Prostate gland (tissue), 2 donors: ENCODE measurements around the gene ADGRG3.

Source experiments
- CTCF ChIP-seq, 4 experiments: fragments of 200-600 bp in 2 of 4; fragments of 450-650 bp in 2 of 4; sonication (generic) in 2 of 4; IDR thresholded peaks; 1 replicate in 3 of 4; 2 replicates in 1 of 4; pipeline ENCODE4 v1.5.1; 2016 to 2019; ENCODE audit warnings: antibody characterized with exemption in 4 of 4, mild to moderate bottlenecking in 2 of 4, moderate library complexity in 2 of 4
- POLR2A ChIP-seq: fragments of 450-650 bp; IDR thresholded peaks from one replicate; pipeline ENCODE4 v1.6.1; 2016; ENCODE audit warnings: antibody characterized with exemption, mild to moderate bottlenecking

GRCh38 chr16:57680842-57681375 lies 12.8 kb downstream of the ADGRG3 start:
- TF ChIP-seq CTCF (IDR thresholded peaks at IDR 0.05) = no peak
- no peak for TF ChIP-seq POLR2A
